Stimulated activated naive CD4-positive, alpha-beta T cell treated with Interleukin-2 at 50 U/mL for 16 hours (primary cell): ENCODE results near the gene CACNA1G.

Experiments used
- DNase-seq: peaks from one replicate; lab custom pipeline; 2025; lab: John Stamatoyannopoulos, UW

Gene CACNA1G

DNA sequence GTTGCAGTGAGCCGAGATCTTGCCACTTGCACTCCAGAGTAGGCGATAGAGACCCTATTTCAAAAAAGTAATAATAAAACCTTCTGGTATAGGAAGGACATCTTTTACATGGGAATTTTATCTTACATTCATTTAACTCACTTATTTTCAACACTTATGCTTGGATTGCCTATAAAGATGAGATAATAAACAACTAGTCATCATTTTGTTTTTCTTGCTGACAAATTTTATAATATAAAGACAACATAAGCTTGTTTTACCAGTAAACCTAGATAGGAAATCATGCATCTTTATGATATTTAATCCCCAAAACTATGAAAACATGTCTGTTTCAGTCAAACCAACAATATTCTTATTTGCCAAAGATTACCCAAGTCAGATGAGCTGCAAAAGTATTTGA, 91.1 kb downstream of the CACNA1G start:
- no peak for DNase-seq

DNA sequence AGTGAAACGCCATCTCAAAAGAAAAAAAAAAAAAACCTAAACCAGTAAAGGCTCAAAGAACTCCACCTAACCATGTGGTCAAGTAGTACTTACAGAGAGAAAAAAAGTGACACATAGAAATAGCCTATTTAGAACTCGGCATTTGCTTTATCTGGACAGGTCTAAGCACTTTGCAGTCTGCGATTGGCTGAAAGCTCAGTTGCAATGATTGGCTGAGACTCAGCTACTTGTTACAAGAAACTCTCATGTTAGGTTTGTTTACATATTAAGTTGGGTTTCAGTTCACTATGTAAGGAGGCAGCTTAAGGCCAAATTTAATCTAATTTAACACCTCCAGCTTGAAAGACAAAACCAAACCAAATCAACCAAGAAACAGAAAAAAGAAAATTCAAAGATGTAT, 93.2 kb downstream of the CACNA1G start:
- DNase-seq, result no peak

DNA sequence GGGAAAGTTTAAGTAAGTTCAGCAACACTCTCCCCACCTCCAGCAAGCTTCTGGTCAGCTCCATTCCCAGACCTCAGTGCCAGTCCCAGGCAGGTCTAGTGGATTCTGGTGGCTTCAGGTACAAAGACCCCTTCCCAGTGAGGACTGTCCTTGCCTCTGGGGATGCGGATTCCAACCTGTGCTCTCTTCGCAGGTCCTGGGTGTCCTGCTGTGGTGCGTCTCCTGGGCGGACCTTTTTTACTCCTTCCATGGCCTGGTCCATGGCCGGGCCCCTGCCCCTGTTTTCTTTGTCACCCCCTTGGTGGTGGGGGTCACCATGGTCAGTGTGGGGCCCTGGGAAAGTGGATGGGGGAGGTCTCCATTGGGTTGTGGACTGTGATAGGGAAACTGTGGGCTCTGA, 96.0 kb downstream of the CACNA1G start:
- no peak for DNase-seq

DNA sequence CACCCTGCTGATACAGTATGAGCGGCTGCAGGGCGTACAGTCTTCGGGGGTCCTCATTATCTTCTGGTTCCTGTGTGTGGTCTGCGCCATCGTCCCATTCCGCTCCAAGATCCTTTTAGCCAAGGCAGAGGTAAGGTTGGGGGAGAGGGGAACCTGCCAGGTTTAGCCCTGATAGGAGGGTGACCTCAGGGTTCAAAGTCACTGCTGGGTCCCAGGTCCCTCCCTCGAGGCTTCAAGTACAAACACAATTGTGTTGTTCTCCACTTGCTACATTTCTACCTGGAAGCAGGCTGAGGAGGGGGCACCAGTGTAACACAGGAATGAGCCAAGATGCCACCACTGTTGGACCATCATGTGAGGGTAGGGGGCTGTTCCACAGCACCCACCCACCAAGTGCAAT, 96.5 kb downstream of the CACNA1G start:
- DNase-seq, result no peak

- no peak for DNase-seq
Measured at GRCh38 chr17:50657627-50658026, 97.1 kb downstream of the CACNA1G start.

DNA sequence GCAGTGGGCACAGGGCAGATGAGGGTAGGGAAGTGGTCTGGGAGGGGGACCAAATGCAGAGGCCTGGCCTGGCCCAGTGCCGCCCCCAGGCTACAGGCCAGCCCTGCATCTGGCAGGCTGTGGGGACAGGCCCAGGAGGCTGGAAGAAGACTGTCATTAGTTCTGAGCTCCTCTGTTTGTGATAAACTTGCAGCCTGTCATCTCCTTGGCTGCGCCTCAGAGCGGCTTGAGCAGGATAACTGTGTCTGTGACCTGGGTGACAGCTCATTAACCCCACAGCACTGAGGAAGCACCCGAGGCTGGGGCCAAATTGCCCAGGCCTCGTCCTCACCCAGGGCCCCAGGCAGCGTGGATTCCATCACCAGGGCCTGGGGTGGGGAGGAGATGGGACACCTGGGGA, 98.1 kb downstream of the CACNA1G start:
- no peak for DNase-seq

DNA sequence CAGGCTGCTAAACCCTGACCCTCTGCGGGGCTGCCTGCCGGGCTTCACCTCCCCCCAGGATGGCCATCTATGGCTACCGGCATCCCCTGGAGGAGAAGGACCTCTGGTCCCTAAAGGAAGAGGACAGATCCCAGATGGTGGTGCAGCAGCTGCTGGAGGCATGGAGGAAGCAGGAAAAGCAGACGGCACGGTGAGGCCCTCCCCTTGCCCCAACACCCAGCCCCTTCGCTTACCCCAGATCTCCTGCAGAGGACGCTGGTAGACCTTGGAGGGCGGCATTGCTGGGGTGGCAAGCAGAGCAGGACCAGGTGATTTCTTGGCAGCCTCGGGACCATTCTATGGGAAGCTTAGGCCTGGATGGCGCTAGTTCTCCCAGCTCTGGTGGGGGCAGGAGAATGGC, 98.7 kb downstream of the CACNA1G start:
- DNase-seq, result no peak

DNA sequence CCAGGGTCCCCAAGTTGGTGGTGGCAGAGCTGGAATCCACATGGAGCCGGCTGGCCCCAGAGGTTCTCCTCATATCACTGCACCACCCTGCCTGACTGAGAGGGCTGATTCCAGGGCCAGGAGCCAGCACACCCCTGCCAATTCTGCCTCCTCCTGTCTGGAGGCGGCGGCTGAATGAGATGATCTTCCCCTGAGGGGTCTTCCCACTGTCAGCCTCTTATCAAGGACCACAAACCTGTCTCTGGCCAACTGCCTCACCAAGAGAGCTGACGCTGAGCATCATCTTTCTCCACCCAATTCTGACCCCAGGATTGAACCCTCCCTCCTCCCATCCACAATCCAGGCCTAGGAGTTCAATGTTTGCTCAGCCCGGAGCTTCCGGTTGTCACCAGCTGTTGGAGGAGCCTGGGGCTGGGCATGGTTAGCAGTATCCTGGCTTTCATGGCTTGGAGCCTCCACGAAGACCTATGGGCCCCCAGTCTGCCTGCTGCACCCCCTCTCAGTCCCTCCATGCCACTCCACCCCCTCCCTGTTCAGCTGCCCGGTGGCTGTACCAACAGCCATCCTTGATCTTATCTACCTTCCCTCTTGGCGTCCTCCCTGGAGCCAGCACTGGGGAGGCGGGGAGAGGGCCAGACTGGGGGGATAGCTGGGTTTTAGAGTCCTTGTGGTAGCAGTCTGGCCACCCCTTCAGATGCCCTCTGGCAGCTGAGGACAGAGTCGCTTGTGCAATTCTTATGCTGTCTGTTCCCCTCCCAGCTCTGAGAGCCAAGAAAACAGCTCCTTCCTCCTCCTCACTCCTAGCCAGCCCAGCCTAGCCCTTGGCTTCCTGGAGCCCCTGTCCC, 99.7 kb downstream of the CACNA1G start:
- no peak for DNase-seq

- DNase-seq, result no peak
Measured at GRCh38 chr17:50660887-50661345, 100.4 kb downstream of the CACNA1G start.

GRCh38 chr17:50661348-50661747, 100.8 kb downstream of the CACNA1G start:
- DNase-seq, result no peak

GRCh38 chr17:50661795-50662391, 101.4 kb downstream of the CACNA1G start:
- no peak for DNase-seq

- DNase-seq, result no peak
Measured at GRCh38 chr17:50662632-50663225, 102.2 kb downstream of the CACNA1G start.

- DNase-seq, result no peak
Measured at GRCh38 chr17:50663812-50664374, 103.4 kb downstream of the CACNA1G start.

DNA sequence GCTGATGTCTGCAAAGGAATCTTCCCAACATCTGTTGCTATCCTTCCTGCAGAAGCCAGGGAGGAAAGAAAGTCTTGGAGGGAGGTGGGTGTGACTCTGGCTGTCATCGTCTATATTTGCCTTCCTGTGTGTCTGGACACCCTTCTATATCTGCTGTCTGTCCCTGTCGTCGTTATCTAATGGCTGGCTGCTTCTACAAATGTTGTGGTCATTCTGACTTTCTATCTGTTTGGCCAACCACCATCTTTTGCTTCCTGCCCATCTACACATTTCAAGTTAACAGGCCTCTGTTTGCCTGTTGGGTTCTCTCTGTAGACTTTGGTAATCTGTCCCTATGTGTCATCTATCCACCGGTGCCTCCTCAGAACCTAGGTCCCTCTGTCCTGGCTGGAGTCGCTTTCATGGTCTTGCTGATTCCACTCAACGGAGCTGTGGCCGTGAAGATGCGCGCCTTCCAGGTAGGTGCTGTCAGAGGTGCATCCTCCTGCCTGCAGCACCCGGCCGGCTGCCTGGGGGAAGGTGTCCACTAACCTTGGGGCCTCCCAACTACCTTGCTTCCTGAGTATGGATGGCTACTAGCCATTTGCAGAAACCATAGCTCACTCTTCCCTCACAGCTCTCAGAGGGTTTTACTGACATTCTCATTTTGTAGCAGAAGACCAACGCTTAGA, 104.4 kb downstream of the CACNA1G start:
- no peak for DNase-seq

GRCh38 chr17:50665838-50666237, 105.3 kb downstream of the CACNA1G start:
- DNase-seq, result no peak

DNA sequence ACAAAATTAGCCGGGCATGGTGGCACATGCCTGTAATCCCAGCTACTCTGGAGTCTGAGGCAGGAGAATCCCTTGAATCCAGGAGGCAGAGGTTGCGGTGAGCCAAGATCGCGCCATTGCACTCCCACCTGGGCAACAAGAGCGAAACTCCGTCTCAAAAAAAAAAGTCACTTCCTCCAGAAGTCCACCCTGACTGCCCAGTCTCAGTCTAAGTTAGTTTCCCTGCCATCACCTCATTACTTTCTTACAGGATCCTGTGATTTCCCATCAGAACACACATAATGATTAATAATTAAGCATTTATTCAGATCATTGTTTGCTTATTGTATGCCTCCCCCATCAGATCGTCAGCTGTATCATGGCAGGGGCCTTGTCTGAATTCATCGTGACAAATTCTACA, 105.8 kb downstream of the CACNA1G start:
- DNase-seq, result no peak

DNA sequence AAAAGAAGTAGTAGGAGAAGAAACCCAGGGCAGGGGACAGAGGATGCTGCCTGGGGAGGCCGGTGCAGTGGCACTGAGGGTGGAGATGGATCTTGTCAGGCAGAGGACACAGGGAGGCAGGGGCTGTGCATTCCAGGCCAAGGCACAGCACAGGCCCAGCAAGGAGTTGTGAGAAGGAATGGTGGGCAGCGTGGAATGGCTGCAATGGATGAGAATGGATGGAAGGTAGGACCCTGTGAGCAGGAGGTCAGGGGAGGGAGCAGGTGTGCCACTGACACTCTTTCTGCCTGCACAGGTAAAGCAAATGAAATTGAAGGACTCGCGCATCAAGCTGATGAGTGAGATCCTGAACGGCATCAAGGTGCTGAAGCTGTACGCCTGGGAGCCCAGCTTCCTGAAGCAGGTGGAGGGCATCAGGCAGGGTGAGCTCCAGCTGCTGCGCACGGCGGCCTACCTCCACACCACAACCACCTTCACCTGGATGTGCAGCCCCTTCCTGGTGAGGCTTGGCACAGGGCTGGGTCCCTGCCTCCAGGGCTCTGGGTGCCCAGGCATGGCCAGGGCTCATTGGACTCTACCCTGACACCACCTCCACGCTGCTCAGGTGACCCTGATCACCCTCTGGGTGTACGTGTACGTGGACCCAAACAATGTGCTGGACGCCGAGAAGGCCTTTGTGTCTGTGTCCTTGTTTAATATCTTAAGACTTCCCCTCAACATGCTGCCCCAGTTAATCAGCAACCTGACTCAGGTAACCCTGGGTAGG, 106.9 kb downstream of the CACNA1G start:
- no peak for DNase-seq

DNA sequence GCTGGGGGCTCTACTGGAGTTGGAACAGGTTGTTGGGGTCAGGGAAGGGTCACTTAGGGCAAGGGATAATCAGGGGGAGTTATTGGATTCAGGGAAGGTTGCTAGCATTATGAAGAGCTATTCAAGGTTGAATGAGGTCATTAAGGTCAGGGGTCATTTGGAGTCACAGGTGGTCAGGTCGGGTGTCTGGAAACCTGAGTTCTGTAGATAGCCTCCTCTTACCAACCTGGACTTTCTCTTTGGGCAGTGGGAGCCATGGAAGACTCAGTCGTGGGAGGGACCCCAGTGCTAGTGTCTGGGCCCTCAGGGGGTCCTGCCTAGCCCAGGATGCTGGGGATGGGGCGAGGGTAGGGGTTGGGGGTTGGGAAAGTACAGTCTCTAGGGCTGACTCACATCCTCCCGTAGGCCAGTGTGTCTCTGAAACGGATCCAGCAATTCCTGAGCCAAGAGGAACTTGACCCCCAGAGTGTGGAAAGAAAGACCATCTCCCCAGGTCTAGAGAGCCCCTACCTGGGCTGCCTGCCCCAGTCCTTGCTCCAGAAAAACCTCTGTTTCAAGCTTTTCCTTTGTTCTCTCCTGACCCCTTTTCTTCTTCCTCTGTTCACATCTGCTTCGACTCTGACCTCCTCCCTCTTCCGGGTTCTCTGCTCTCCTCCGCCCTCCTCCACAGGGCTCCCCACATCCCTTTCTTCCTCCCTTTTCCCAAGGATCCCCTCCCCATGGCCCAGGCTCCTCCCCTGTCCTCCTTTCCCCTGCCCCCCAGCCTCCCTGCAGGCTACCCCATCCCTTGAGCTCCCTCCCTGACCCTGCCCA, 107.7 kb downstream of the CACNA1G start:
- no peak for DNase-seq

DNA sequence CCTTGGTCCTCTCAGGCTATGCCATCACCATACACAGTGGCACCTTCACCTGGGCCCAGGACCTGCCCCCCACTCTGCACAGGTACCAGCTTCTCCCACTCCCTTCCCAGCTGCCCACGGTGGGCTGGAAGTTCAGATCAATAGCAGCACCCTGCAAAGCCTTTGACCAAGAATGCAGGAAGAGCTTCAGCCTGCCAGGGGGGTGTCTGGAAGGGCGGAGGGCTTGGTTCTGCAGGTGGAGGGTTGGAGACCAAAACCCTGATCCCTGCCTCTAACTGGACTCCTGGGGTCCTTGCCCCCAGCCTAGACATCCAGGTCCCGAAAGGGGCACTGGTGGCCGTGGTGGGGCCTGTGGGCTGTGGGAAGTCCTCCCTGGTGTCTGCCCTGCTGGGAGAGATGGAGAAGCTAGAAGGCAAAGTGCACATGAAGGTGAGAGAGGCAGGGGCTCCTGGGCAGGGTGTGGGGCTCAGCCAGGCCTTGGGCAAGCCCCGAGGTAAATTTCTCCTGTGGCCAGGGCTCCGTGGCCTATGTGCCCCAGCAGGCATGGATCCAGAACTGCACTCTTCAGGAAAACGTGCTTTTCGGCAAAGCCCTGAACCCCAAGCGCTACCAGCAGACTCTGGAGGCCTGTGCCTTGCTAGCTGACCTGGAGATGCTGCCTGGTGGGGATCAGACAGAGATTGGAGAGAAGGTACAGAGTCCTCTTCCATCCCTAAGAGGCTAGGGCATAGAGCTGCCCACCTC, 108.5 kb downstream of the CACNA1G start:
- DNase-seq, result no peak

- DNase-seq, result no peak
Measured at GRCh38 chr17:50672071-50672470, 111.6 kb downstream of the CACNA1G start.
